Suprapubic skin (tissue), 3 donors: ENCODE data around the gene PTGDR2.

ENCODE experiments used
- POLR2A ChIP-seq, 2 donors: fragments of 450-650 bp; IDR thresholded peaks; one replicate each; pipeline ENCODE4 v1.6.1; 2017; ENCODE audit warnings: antibody characterized with exemption in 2 of 2, mild to moderate bottlenecking in 2 of 2, moderate library complexity in 2 of 2
- TF ChIP-seq, protein P1 (sequence below), 2 donors: fragments of 200-600 bp in 1 of 2; fragments of 450-650 bp in 1 of 2; sonication (generic) in 1 of 2; IDR thresholded peaks; one replicate each; pipeline ENCODE4 v1.5.1; 2016 to 2019; ENCODE audit warnings: antibody characterized with exemption in 2 of 2, mild to moderate bottlenecking in 1 of 2, moderate library complexity in 1 of 2

DNA sequence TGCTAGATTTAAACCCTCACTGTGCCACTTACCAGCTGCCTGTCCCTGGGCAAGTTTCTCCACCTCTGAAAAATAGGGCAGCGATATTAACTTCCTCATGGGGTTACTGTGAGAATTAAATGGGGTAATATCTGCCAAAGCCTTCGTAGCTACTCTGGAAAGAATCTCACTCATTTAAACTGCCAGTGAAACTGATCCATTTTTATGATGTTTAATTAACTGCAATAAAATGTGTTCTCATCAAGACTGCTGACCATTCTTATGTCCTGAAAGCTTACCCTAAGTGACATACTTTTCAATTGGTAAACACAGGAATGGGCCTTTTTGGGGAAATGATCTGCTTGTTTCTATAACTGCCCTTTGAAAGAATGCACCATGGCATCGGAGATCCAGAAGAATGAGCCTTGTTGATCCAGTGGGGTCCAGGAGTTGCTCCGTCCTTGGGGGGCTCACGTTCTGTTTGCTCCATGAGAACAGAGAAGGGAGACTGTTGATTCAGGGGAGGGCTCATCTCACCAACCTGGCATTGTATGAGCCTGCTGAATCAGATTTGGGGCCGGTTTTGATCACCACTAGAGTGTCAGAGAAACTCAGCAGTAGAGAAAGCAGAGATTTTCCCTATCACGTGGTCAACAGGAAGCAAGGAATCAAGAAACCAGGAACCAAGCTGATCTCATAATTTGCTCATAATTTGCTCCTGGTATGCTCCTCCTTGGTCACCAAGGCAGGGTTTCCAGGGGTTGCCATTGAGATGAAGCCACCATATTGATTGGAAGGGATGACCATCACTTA, 20.8 kb downstream of the PTGDR2 start:
- no peak for TF ChIP-seq POLR2A (IDR thresholded peaks at IDR 0.05)
- TF ChIP-seq, protein P1, sequence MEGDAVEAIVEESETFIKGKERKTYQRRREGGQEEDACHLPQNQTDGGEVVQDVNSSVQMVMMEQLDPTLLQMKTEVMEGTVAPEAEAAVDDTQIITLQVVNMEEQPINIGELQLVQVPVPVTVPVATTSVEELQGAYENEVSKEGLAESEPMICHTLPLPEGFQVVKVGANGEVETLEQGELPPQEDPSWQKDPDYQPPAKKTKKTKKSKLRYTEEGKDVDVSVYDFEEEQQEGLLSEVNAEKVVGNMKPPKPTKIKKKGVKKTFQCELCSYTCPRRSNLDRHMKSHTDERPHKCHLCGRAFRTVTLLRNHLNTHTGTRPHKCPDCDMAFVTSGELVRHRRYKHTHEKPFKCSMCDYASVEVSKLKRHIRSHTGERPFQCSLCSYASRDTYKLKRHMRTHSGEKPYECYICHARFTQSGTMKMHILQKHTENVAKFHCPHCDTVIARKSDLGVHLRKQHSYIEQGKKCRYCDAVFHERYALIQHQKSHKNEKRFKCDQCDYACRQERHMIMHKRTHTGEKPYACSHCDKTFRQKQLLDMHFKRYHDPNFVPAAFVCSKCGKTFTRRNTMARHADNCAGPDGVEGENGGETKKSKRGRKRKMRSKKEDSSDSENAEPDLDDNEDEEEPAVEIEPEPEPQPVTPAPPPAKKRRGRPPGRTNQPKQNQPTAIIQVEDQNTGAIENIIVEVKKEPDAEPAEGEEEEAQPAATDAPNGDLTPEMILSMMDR (IDR thresholded peaks at IDR 0.05), result no peak
